Endothelial cell of umbilical vein (primary cell): ENCODE data around the gene MACROH2A1. TPM values are rescaled to one million over a fixed set of nuclear protein-coding genes. Genes with fewer than 3 reads are reported as not detected.

Experiments
- BruUV-seq: library from RNA; stranded (reverse); fragments of 400-500 nt; replicated peaks from 2 replicates; lab custom pipeline; 2021; lab: Mats Ljungman, UMichigan
- CTCF ChIA-PET: fragments of 300-600, 350-600 bp; sonication (Branson Sonifier 250); formaldehyde crosslinking; loops from one replicate; lab custom pipeline; 2021; ENCODE audit warnings: antibody characterized with exemption, inconsistent platforms; lab: Charles Lee
- POLR2A ChIA-PET: fragments of 300-600, 350-600 bp; sonication (Branson Sonifier 250); formaldehyde crosslinking; loops from one replicate; lab custom pipeline; 2021; ENCODE audit warnings: antibody characterized with exemption, inconsistent platforms; lab: Charles Lee
- DNase-seq: peaks from one replicate; pipeline ENCODE4 v3.0.0-alpha.2; 2011; ENCODE audit warnings: low read depth, low spot score
- FAIRE-seq: peaks from 2 replicates; lab custom pipeline; 2011; peaks lifted over from hg19 to GRCh38; lab: Jason Lieb, UNC
- H2AFZ ChIP-seq: 2 replicates; pipeline ENCODE4 v1.6.0; 2012; ENCODE audit warnings: low read depth, low read length, control low read depth, inconsistent platforms
- H3K27ac ChIP-seq: 2 replicates; pipeline ENCODE4 v1.5.1; 2011; ENCODE audit warnings: low read depth, mild to moderate bottlenecking, control low read depth, low read length, moderate library complexity; ENCODE audit not compliant: insufficient read depth
- H3K27me3 ChIP-seq, 2 experiments: 2 replicates each; pipeline versions ENCODE4 v1.6.0 to v1.6.1; 2011; ENCODE audit warnings: low read length in 2 of 2, mixed read lengths in 1 of 2; ENCODE audit not compliant: control insufficient read depth in 2 of 2, insufficient read depth in 2 of 2
- H3K36me3 ChIP-seq, 2 experiments: 2 replicates in 1 of 2; 3 replicates in 1 of 2; pipeline ENCODE4 v1.5.1; 2011; ENCODE audit warnings: low read length in 2 of 2, mild to moderate bottlenecking in 1 of 2, moderate library complexity in 1 of 2; ENCODE audit not compliant: control insufficient read depth in 2 of 2, insufficient read depth in 2 of 2; ENCODE audit errors: extremely low read depth in 1 of 2
- H3K4me1 ChIP-seq: 3 replicates; pipeline ENCODE4 v1.5.1; 2011; ENCODE audit warnings: mild to moderate bottlenecking, low read length; ENCODE audit not compliant: control insufficient read depth, insufficient read depth; ENCODE audit errors: extremely low read depth
- H3K4me2 ChIP-seq: 2 replicates; pipeline ENCODE4 v1.6.1; 2011; ENCODE audit warnings: low read length, control low read depth, mixed read lengths; ENCODE audit not compliant: insufficient read depth
- H3K4me3 ChIP-seq, 3 experiments: fragments of 200-600 bp in 1 of 3; sonication (generic), shearing (Covaris generic) in 1 of 3; replicated peaks in 1 of 3; 2 replicates each; pipeline ENCODE4 v1.5.1; 2011 to 2016; ENCODE audit warnings: control low read depth in 3 of 3, low read length in 3 of 3, mild to moderate bottlenecking in 2 of 3, inconsistent platforms in 1 of 3, low read depth in 1 of 3, moderate library complexity in 1 of 3; ENCODE audit not compliant: insufficient read depth in 1 of 3
- H3K79me2 ChIP-seq: 2 replicates; pipeline ENCODE4 v1.6.0; 2012; ENCODE audit warnings: low read length, inconsistent platforms; ENCODE audit not compliant: control insufficient read depth, insufficient read depth
- H3K9ac ChIP-seq: replicated peaks from 2 replicates; pipeline ENCODE3; 2011; ENCODE audit warnings: low read length, control low read depth; ENCODE audit not compliant: insufficient read depth; ENCODE audit errors: extremely low read depth
- H3K9me1 ChIP-seq: replicated peaks from 3 replicates; pipeline ENCODE4 v1.6.0; 2011; ENCODE audit warnings: mild to moderate bottlenecking, low read length; ENCODE audit not compliant: control insufficient read depth, insufficient read depth; ENCODE audit errors: extremely low read depth
- H3K9me3 ChIP-seq: replicated peaks from 2 replicates; pipeline ENCODE4 v1.5.1; 2012; ENCODE audit warnings: low read length, inconsistent platforms; ENCODE audit not compliant: control insufficient read depth, insufficient read depth
- H4K20me1 ChIP-seq: replicated peaks from 2 replicates; pipeline ENCODE3; 2011; ENCODE audit warnings: mild to moderate bottlenecking, low read length; ENCODE audit not compliant: control insufficient read depth, insufficient read depth; ENCODE audit errors: extremely low read depth
- GATA2 ChIP-seq: IDR thresholded peaks from 2 replicates; pipeline ENCODE4 v1.7.0; 2011; ENCODE audit warnings: low read depth, mild to moderate bottlenecking, moderate library complexity, mixed read lengths, low read length; ENCODE audit not compliant: insufficient read length, insufficient read depth
- POLR2A ChIP-seq: IDR thresholded peaks from 2 replicates; pipeline ENCODE4 v1.6.1; 2012; ENCODE audit warnings: low read depth, mild to moderate bottlenecking, control low read depth, low read length
- dilution Hi-C: fragments of 300-500 bp; cut with MboI; formaldehyde crosslinking; loops from one replicate; pipeline ENCODE4 v1.15.0; 2019; ENCODE audit warnings: low sequenced_read_pairs; ENCODE audit not compliant: extremely low pct_ligation_motif_present
- intact Hi-C: fragments of 100-400 bp; cut with micrococcal nuclease; formaldehyde crosslinking; loops from one replicate; pipeline ENCODE4 v1.10.0; 2022
- polyA plus RNA-seq, 4 experiments: library from polyadenylated mRNA; depleted of rRNA in 3 of 4; stranded (reverse) in 3 of 4; unstranded in 1 of 4; fragments of >200 nt; gene quantifications; 2 replicates each; pipeline versions ENCODE4 v1.2.1 to v1.2.3, GENCODE V29; 2011 to 2012; ENCODE audit warnings: missing spikeins in 1 of 4
- total RNA-seq: library from RNA; stranded (reverse); gene quantifications from 2 replicates; pipeline ENCODE4 v1.2.3, GENCODE V29; 2021

The MACROH2A1 gene
- total and polyA plus RNA-seq, 2 donors (not counting 3 experiments of a cell fraction or from before 2014, with no cell fraction given): 89.3 to 147 TPM

DNA sequence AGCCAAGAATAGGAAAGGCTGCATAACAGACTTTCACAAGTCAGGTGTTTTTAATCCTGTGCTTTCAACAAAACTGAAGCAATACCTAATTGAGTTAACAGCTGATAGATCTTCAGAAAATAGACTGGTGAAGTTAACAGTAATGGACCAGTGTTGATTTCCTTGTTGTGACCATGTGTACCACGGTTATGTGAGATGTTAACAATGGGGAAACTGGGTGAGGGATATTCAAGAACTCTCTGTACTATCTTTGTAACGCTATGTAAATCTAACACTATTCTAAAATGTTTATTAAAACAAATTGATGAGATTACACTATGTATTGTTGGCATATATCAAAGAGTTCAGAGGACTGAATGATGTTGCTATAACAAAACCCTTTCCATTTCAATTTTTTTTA lies 36.9 kb downstream of the MACROH2A1 start:
- TF ChIP-seq POLR2A: no peak
- H3K9ac ChIP-seq: no peak overlapping the region
- H4K20me1 ChIP-seq: no peaks in the 10 kb centered on the region
- H3K4me1 ChIP-seq: no peaks in the 10 kb centered on the region
- H3K79me2 ChIP-seq: no peaks in the 10 kb centered on the region
- H3K27me3 ChIP-seq: no peaks in the 10 kb centered on the region
- intact Hi-C loops (no loop called here), dilution Hi-C loops (no loop called here)
- no peak overlapping the region for H3K4me2 ChIP-seq
- H3K4me3 ChIP-seq: no peak overlapping the region
- peaks cover 16 to 23% of the 10 kb centered on the region in 2 experiments for H3K36me3 ChIP-seq
- no peak for FAIRE-seq
- no peaks in the 10 kb centered on the region for H3K9me3 ChIP-seq
- CTCF ChIA-PET: no interaction called here
- no TSS peak for BruUV-seq
- H2AFZ ChIP-seq: no peak overlapping the region
- no peaks in the 10 kb centered on the region for H3K9me1 ChIP-seq
- POLR2A ChIA-PET: no interaction called here
- no peak for DNase-seq
- no peak overlapping the region for H3K27ac ChIP-seq

DNA sequence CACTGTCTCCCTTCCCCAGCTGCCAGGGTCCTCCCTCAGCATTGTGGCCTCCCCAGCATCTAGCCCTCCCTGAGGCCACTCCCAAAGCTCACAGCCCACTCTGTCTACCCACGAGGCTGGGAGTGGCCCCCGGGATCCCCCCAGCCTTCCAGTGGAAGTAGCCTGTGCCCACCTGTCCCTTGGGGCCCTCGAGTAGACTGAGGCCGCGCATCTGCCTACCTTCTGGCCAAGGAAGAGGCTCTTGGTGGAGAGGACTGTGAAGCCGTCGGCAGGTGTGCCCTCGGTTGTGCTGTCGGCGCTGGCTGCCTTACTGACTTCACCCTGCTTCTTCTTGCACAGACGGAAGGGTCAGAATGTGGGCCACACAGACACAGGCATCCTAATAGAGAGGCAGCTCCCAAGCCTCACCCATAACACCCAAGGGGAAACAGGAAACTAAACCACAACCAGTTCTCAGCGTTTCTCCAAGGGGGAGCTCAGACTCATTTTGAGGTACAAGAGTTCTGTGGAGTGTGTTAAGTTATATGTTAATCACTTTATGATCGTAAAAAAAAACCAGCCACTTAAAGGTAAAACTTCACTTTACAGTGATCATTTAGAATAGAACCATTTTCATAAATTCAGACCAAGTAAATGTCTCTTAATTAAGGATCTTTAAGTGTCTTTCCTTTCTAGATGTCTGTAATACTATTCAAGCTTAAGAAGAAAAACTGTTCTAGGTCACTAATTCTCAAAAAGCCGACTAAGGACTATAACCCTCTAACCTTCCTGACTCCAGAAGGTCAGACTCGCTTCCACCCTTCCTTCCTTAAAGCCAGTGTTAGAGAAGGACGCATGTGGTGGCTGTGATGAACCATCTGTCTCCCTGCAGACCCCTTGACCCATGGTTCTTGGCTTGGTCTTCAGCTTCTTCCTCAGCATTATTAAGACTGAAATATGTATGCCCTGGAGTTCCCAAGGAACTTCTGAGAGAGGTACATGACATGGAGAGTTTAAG lies 38.5 kb downstream of the MACROH2A1 start:
- dilution Hi-C loops: no loop called here
- FAIRE-seq (no peak), DNase-seq (no peak)
- H3K79me2 ChIP-seq: no peaks in the 10 kb centered on the region
- H3K27ac ChIP-seq: no peak overlapping the region
- H3K9me3 ChIP-seq: no peaks in the 10 kb centered on the region
- ChIA-PET POLR2A (no interaction called here), CTCF (interaction anchor here (1.7 kb wide), 1 partner anchor 9 kb away, joined by 7 read pairs; no protein-coding TSS in a partner anchor)
- BruUV-seq: no TSS peak
- H3K9me1 ChIP-seq: no peaks in the 10 kb centered on the region
- no peak overlapping the region for H2AFZ ChIP-seq
- no peak for TF ChIP-seq GATA2
- H3K36me3 ChIP-seq: peaks cover 12 to 24% of the 10 kb centered on the region in 2 experiments
- no peak overlapping the region for H3K9ac ChIP-seq
- no peaks in the 10 kb centered on the region for H3K27me3 ChIP-seq
- H4K20me1 ChIP-seq: no peaks in the 10 kb centered on the region
- no peak overlapping the region for H3K4me3 ChIP-seq
- H3K4me1 ChIP-seq: no peaks in the 10 kb centered on the region
- intact Hi-C loops: no loop called here
- no peak overlapping the region for H3K4me2 ChIP-seq
